H9 (cell line): ENCODE results near the gene WDR20. TPM values are rescaled to one million over a fixed set of nuclear protein-coding genes. Genes with fewer than 3 reads are reported as not detected.
A peak's percentile ranks its signal among the peaks of the same experiment; 100 is the strongest.

ENCODE experiments used
- DNase-seq: peaks from one replicate; pipeline ENCODE4 v3.0.0-alpha.2; 2017
- H2AFZ ChIP-seq: one replicate; pipeline ENCODE4 v1.6.1; 2013; ENCODE audit warnings: mild to moderate bottlenecking, low read length, control low read depth, moderate library complexity
- H2AK5ac ChIP-seq: 2 replicates; pipeline ENCODE4 v1.6.1; 2013; ENCODE audit warnings: low read length, control low read depth, mixed read lengths; ENCODE audit not compliant: insufficient read length
- H2BK120ac ChIP-seq: one replicate; pipeline ENCODE4 v1.6.1; 2013; ENCODE audit warnings: low read depth, mild to moderate bottlenecking, low read length, control low read depth, inconsistent platforms; ENCODE audit not compliant: poor library complexity, severe bottlenecking
- H2BK12ac ChIP-seq: 2 replicates; pipeline ENCODE4 v1.6.1; 2013; ENCODE audit warnings: low read length, control low read depth, mixed read lengths, low read depth; ENCODE audit not compliant: insufficient read length
- H2BK15ac ChIP-seq: 2 replicates; pipeline ENCODE4 v1.6.1; 2013; ENCODE audit warnings: low read depth, low read length, control low read depth
- H2BK20ac ChIP-seq: one replicate; pipeline ENCODE4 v1.6.1; 2013; ENCODE audit warnings: low read depth, mild to moderate bottlenecking, low read length, control low read depth, inconsistent platforms; ENCODE audit not compliant: poor library complexity, severe bottlenecking
- H2BK5ac ChIP-seq: 2 replicates; pipeline ENCODE4 v1.6.1; 2013; ENCODE audit warnings: low read length, control low read depth, mixed read lengths; ENCODE audit not compliant: insufficient read length
- H3K14ac ChIP-seq: 2 replicates; pipeline ENCODE4 v1.6.1; 2013; ENCODE audit warnings: low read length, control low read depth; ENCODE audit not compliant: insufficient read depth
- H3K18ac ChIP-seq: 2 replicates; pipeline ENCODE4 v1.6.1; 2013; ENCODE audit warnings: low read depth, mild to moderate bottlenecking, mixed read lengths, low read length, control low read depth; ENCODE audit not compliant: insufficient read length
- H3K23ac ChIP-seq: 2 replicates; pipeline ENCODE4 v1.6.1; 2013; ENCODE audit warnings: low read length, control low read depth, mixed read lengths, low read depth; ENCODE audit not compliant: insufficient read length
- H3K23me2 ChIP-seq: 2 replicates; pipeline ENCODE4 v1.6.1; 2013; ENCODE audit warnings: low read depth, mild to moderate bottlenecking, mixed read lengths, low read length, control low read depth; ENCODE audit not compliant: insufficient read length, poor library complexity, severe bottlenecking
- H3K27ac ChIP-seq: 2 replicates; pipeline ENCODE4 v1.5.1; 2013; ENCODE audit warnings: low read length, control low read depth, mixed read lengths, low read depth; ENCODE audit not compliant: insufficient read length
- H3K27me3 ChIP-seq: 2 replicates; pipeline ENCODE4 v1.6.1; 2013; ENCODE audit warnings: low read length, control low read depth, inconsistent platforms; ENCODE audit not compliant: insufficient read depth
- H3K4ac ChIP-seq: 2 replicates; pipeline ENCODE4 v1.6.1; 2013; ENCODE audit warnings: low read depth, mild to moderate bottlenecking, control low read depth, inconsistent platforms, low read length, moderate library complexity
- H3K4me1 ChIP-seq: 2 replicates; pipeline ENCODE4 v1.6.1; 2013; ENCODE audit warnings: low read length, control low read depth, inconsistent platforms; ENCODE audit not compliant: insufficient read depth
- H3K4me2 ChIP-seq: 2 replicates; pipeline ENCODE4 v1.6.1; 2013; ENCODE audit warnings: low read length, control low read depth, mixed read lengths; ENCODE audit not compliant: insufficient read length, insufficient read depth
- H3K56ac ChIP-seq: 2 replicates; pipeline ENCODE4 v1.6.1; 2013; ENCODE audit warnings: low read depth, mild to moderate bottlenecking, mixed read lengths, low read length, control low read depth; ENCODE audit not compliant: insufficient read length
- H3K79me1 ChIP-seq: 2 replicates; pipeline ENCODE4 v1.6.1; 2013; ENCODE audit warnings: low read depth, mild to moderate bottlenecking, moderate library complexity, low read length, control low read depth, inconsistent platforms; ENCODE audit not compliant: insufficient read depth, poor library complexity, severe bottlenecking
- H3K79me2 ChIP-seq: 2 replicates; pipeline ENCODE4 v1.6.1; 2013; ENCODE audit warnings: low read length, control low read depth, inconsistent platforms; ENCODE audit not compliant: insufficient read depth
- H3K9ac ChIP-seq: 2 replicates; pipeline ENCODE4 v1.6.1; 2013; ENCODE audit warnings: low read length, control low read depth, mixed read lengths; ENCODE audit not compliant: insufficient read length; ENCODE audit errors: extremely low read depth
- H3K9me3 ChIP-seq: one replicate; pipeline ENCODE4 v1.6.1; 2013; ENCODE audit warnings: low read depth, low read length, inconsistent platforms; ENCODE audit not compliant: control insufficient read depth
- H3T11ph ChIP-seq: one replicate; pipeline ENCODE4 v1.6.1; 2013; ENCODE audit warnings: mild to moderate bottlenecking, low read length, control low read depth, inconsistent platforms
- H4K20me1 ChIP-seq: one replicate; pipeline ENCODE4 v1.6.1; 2013; ENCODE audit not compliant: control insufficient read depth, insufficient read length, insufficient read depth
- H4K5ac ChIP-seq: 2 replicates; pipeline ENCODE4 v1.6.1; 2013; ENCODE audit warnings: low read depth, mild to moderate bottlenecking, mixed read lengths, low read length, control low read depth; ENCODE audit not compliant: insufficient read length
- H4K8ac ChIP-seq: replicated peaks from 2 replicates; pipeline ENCODE4 v1.6.1; 2013; ENCODE audit warnings: low read length, control low read depth, mixed read lengths, low read depth; ENCODE audit not compliant: insufficient read length
- H4K91ac ChIP-seq: 2 replicates; pipeline ENCODE4 v1.6.1; 2013; ENCODE audit warnings: low read depth, mild to moderate bottlenecking, moderate library complexity, mixed read lengths, low read length, control low read depth; ENCODE audit not compliant: insufficient read length
- H3K27ac Mint-ChIP-seq, 3 experiments: 2 replicates in 2 of 3; 3 replicates in 1 of 3; pipeline ENCODE4 v1.8.0; 2020 to 2021; ENCODE audit warnings: mixed read lengths in 3 of 3, mild to moderate bottlenecking in 1 of 3, moderate library complexity in 1 of 3
- H3K27me3 Mint-ChIP-seq: 2 replicates; pipeline ENCODE4 v1.8.0; 2021; ENCODE audit warnings: low read depth, mild to moderate bottlenecking, moderate library complexity, mixed read lengths
- H3K36me3 Mint-ChIP-seq, 3 experiments: 2 replicates in 2 of 3; 3 replicates in 1 of 3; pipeline ENCODE4 v1.8.0; 2020 to 2021; ENCODE audit warnings: low read depth in 3 of 3, mixed read lengths in 3 of 3; ENCODE audit not compliant: insufficient read depth in 1 of 3
- H3K4me1 Mint-ChIP-seq, 2 experiments: 2 replicates each; pipeline ENCODE4 v1.8.0; 2020; ENCODE audit warnings: mixed read lengths in 2 of 2
- H3K4me3 Mint-ChIP-seq, 2 experiments: 2 replicates in 1 of 2; 3 replicates in 1 of 2; pipeline ENCODE4 v1.8.0; 2020 to 2021; ENCODE audit warnings: mild to moderate bottlenecking in 2 of 2, mixed read lengths in 2 of 2, moderate library complexity in 1 of 2
- H3K9me3 Mint-ChIP-seq, 2 experiments: 2 replicates in 1 of 2; 3 replicates in 1 of 2; pipeline ENCODE4 v1.8.0; 2020; ENCODE audit warnings: mild to moderate bottlenecking in 2 of 2, mixed read lengths in 2 of 2, moderate library complexity in 1 of 2
- WGBS: extraction: QIAGEN DNeasy Blood & Tissue Kit; methylation state at CpG from one replicate; pipeline ENCODE4 v1.1.7; 2013; ENCODE audit warnings: missing lambda C conversion rate, low lambda C conversion rate, mixed read lengths; ENCODE audit not compliant: insufficient read length; ENCODE audit errors: extremely low coverage; 5-methylcytosine and 5-hydroxymethylcytosine counted together
- total RNA-seq: library from RNA; stranded (reverse); gene quantifications from 2 replicates; pipeline ENCODE4 v1.2.1, GENCODE V29; 2021
- TF ChIP-seq, protein P1 (sequence below): fragments of 200-600 bp; sonication (generic); conservative IDR thresholded peaks from 3 replicates; pipeline ENCODE4 v1.8.0; 2021; ENCODE audit warnings: antibody characterized with exemption, mild to moderate bottlenecking

Gene WDR20
- total RNA-seq, 1 experiment from 2014 or later: 31.6 TPM

DNA sequence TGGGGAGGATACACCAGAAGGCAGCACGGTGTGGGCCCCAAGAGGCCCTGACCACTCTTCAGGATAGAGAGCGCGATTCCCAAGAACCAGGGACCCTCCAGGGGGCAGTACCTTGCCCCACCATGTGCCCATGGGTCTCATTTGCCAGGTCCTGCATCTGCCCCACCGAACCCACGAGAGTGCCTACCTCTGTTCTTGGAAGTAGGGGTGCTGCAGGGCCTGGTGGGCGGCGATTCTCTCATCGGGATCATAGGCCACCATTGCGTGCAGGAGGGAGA is 92.6 kb downstream of the WDR20 start:
- no peak overlapping the region for H3K27ac Mint-ChIP-seq

More for the DNA sequence above, 92.6 kb downstream of the WDR20 start:
- H3K4me1 ChIP-seq: no peaks in the 10 kb centered on the region
- no peaks in the 10 kb centered on the region for H3K27me3 ChIP-seq
- H3K23me2 ChIP-seq: no peaks in the 10 kb centered on the region
- H4K8ac ChIP-seq: no peak overlapping the region
- H3K4me2 ChIP-seq: no peak overlapping the region
- H3K18ac ChIP-seq: no peak overlapping the region
- H3K9me3 ChIP-seq: no peaks in the 10 kb centered on the region
- H3K36me3 Mint-ChIP-seq: no peaks in the 10 kb centered on the region
- H4K5ac ChIP-seq: no peak overlapping the region
- no peaks in the 10 kb centered on the region for H3K9me3 Mint-ChIP-seq
- H3K56ac ChIP-seq: no peak overlapping the region
- DNase-seq: no peak
- H2BK12ac ChIP-seq: no peak overlapping the region
- no peak overlapping the region for H3K27ac ChIP-seq
- WGBS: no CpG with 5 or more reads among the region's 9 CpGs
- H4K91ac ChIP-seq: no peak overlapping the region
- no peak overlapping the region for H2BK20ac ChIP-seq
- H2BK120ac ChIP-seq: no peak overlapping the region
- no peak overlapping the region for H3K4me3 Mint-ChIP-seq
- no peaks in the 10 kb centered on the region for H3K79me1 ChIP-seq
- H2BK5ac ChIP-seq: no peak overlapping the region
- H3K23ac ChIP-seq: no peak overlapping the region
- H3K79me2 ChIP-seq: no peaks in the 10 kb centered on the region
- no peak overlapping the region for H3K9ac ChIP-seq
- no peak overlapping the region for H3K4ac ChIP-seq
- H4K20me1 ChIP-seq: no peaks in the 10 kb centered on the region
- H3K4me1 Mint-ChIP-seq: no peaks in the 10 kb centered on the region
- no peak overlapping the region for H3K14ac ChIP-seq
- H3K27me3 Mint-ChIP-seq: no peaks in the 10 kb centered on the region; the same call in 1 of the 2 replicates
- no peak overlapping the region for H2AK5ac ChIP-seq
- no peak overlapping the region for H3T11ph ChIP-seq
- TF ChIP-seq, protein P1, sequence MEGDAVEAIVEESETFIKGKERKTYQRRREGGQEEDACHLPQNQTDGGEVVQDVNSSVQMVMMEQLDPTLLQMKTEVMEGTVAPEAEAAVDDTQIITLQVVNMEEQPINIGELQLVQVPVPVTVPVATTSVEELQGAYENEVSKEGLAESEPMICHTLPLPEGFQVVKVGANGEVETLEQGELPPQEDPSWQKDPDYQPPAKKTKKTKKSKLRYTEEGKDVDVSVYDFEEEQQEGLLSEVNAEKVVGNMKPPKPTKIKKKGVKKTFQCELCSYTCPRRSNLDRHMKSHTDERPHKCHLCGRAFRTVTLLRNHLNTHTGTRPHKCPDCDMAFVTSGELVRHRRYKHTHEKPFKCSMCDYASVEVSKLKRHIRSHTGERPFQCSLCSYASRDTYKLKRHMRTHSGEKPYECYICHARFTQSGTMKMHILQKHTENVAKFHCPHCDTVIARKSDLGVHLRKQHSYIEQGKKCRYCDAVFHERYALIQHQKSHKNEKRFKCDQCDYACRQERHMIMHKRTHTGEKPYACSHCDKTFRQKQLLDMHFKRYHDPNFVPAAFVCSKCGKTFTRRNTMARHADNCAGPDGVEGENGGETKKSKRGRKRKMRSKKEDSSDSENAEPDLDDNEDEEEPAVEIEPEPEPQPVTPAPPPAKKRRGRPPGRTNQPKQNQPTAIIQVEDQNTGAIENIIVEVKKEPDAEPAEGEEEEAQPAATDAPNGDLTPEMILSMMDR: 0 out of 3 replicates have a peak, but pooled peaks have one; percentile 24
- no peak overlapping the region for H2BK15ac ChIP-seq
- H2AFZ ChIP-seq: no peak overlapping the region
